Mesendoderm (in vitro differentiated cells): Measurements from ENCODE around the gene CSGALNACT2.

ENCODE experiments used
- DNase-seq: peaks from one replicate; pipeline ENCODE4 v3.0.0; 2013
- H2AK5ac ChIP-seq: 2 replicates; pipeline ENCODE4 v1.6.1; 2013; ENCODE audit warnings: low read length, inconsistent platforms
- H2BK120ac ChIP-seq: 2 replicates; pipeline ENCODE4 v1.6.1; 2013; ENCODE audit warnings: low read depth, mild to moderate bottlenecking, low read length, moderate library complexity, mixed read lengths
- H2BK15ac ChIP-seq: replicated peaks from 2 replicates; pipeline ENCODE4 v1.6.1; 2013; ENCODE audit warnings: low read depth, mild to moderate bottlenecking, moderate library complexity
- H2BK5ac ChIP-seq: 2 replicates; pipeline ENCODE4 v1.6.1; 2013; ENCODE audit warnings: low read length, inconsistent platforms
- H3K18ac ChIP-seq: 2 replicates; pipeline ENCODE4 v1.6.1; 2013; ENCODE audit warnings: mild to moderate bottlenecking, low read length, mixed read lengths
- H3K23ac ChIP-seq: one replicate; pipeline ENCODE4 v1.6.1; 2013; ENCODE audit warnings: low read length
- H3K27ac ChIP-seq: 2 replicates; pipeline ENCODE4 v1.5.1; 2013; ENCODE audit warnings: low read depth, mild to moderate bottlenecking, inconsistent platforms, low read length, moderate library complexity
- H3K27me3 ChIP-seq: 2 replicates; pipeline ENCODE4 v1.6.1; 2013; ENCODE audit warnings: low read length, control low read depth, mild to moderate bottlenecking, inconsistent platforms; ENCODE audit not compliant: insufficient read depth, poor library complexity
- H3K36me3 ChIP-seq: 2 replicates; pipeline ENCODE4 v1.6.1; 2013; ENCODE audit warnings: low read length, inconsistent platforms; ENCODE audit not compliant: control insufficient read depth, insufficient read depth
- H3K4ac ChIP-seq: one replicate; pipeline ENCODE4 v1.6.1; 2013; ENCODE audit warnings: low read depth, mild to moderate bottlenecking, low read length, moderate library complexity
- H3K4me1 ChIP-seq: 2 replicates; pipeline ENCODE4 v1.6.1; 2013; ENCODE audit warnings: low read depth, low read length, inconsistent platforms; ENCODE audit not compliant: control insufficient read depth
- H3K4me2 ChIP-seq: 2 replicates; pipeline ENCODE4 v1.6.1; 2013; ENCODE audit warnings: low read length
- H3K4me3 ChIP-seq: 2 replicates; pipeline ENCODE4 v1.5.1; 2013; ENCODE audit warnings: mild to moderate bottlenecking, low read length
- H3K56ac ChIP-seq: one replicate; pipeline ENCODE4 v1.6.1; 2013; ENCODE audit warnings: low read length
- H3K79me1 ChIP-seq: 2 replicates; pipeline ENCODE4 v1.6.1; 2013; ENCODE audit warnings: low read length, inconsistent platforms
- H3K79me2 ChIP-seq: 2 replicates; pipeline ENCODE4 v1.6.1; 2013; ENCODE audit warnings: mild to moderate bottlenecking, low read length; ENCODE audit not compliant: control insufficient read depth, insufficient read depth
- H3K9ac ChIP-seq: 2 replicates; pipeline ENCODE4 v1.6.1; 2013; ENCODE audit warnings: low read length, inconsistent platforms
- H4K5ac ChIP-seq: one replicate; pipeline ENCODE4 v1.6.1; 2013; ENCODE audit warnings: low read length
- H4K8ac ChIP-seq: one replicate; pipeline ENCODE4 v1.6.1; 2013; ENCODE audit warnings: low read depth, mild to moderate bottlenecking, control low read depth, low read length, moderate library complexity
- WGBS: extraction: QIAGEN DNeasy Blood & Tissue Kit; methylation state at CpG from one replicate; pipeline ENCODE4 v1.1.7; 2013; ENCODE audit warnings: low lambda C conversion rate, missing lambda C conversion rate; ENCODE audit not compliant: insufficient coverage; ENCODE audit errors: extremely low coverage; 5-methylcytosine and 5-hydroxymethylcytosine counted together

CSGALNACT2 gene

GRCh38 chr10:43230909-43231522 lies 92.8 kb downstream of the CSGALNACT2 start:
- Histone ChIP-seq H3K27ac (no peak overlapping the region), H3K79me2 (no peaks in the 10 kb centered on the region), H3K4me2 (no peak overlapping the region), H4K5ac (no peak overlapping the region), H3K23ac (no peak overlapping the region), H2BK120ac (no peak overlapping the region), H3K56ac (no peak overlapping the region), H3K18ac (no peak overlapping the region), H3K4me1 (no peaks in the 10 kb centered on the region), H3K27me3 (peaks cover 13% of the 10 kb centered on the region), H3K4ac (no peak overlapping the region), H2BK15ac (no peak overlapping the region), H3K9ac (no peak overlapping the region), H4K8ac (no peak overlapping the region), H3K36me3 (no peaks in the 10 kb centered on the region), H2AK5ac (no peak overlapping the region), H3K4me3 (no peak overlapping the region), H2BK5ac (no peak overlapping the region), H3K79me1 (no peaks in the 10 kb centered on the region)
- no CpG with 5 or more reads among the region's 8 CpGs for WGBS
- no peak for DNase-seq

- Histone ChIP-seq H3K23ac (no peak overlapping the region), H2AK5ac (no peak overlapping the region), H3K4me2 (no peak overlapping the region), H3K4ac (no peak overlapping the region), H3K27ac (no peak overlapping the region), H2BK120ac (no peak overlapping the region), H3K79me1 (no peaks in the 10 kb centered on the region), H4K8ac (no peak overlapping the region), H3K4me1 (no peaks in the 10 kb centered on the region), H3K79me2 (no peaks in the 10 kb centered on the region), H2BK5ac (no peak overlapping the region), H3K4me3 (no peak overlapping the region), H3K27me3 (peaks cover 13% of the 10 kb centered on the region), H3K56ac (no peak overlapping the region), H3K9ac (no peak overlapping the region), H3K36me3 (no peaks in the 10 kb centered on the region), H4K5ac (no peak overlapping the region), H3K18ac (no peak overlapping the region), H2BK15ac (no peak overlapping the region)
- DNase-seq: no peak
- no CpG with 5 or more reads among the region's 6 CpGs for WGBS
These were observed 93.4 kb downstream of the CSGALNACT2 start for GRCh38 chr10:43231523-43232078.

- DNase-seq: no peak
- Histone ChIP-seq H3K9ac (no peak overlapping the region), H3K79me1 (no peaks in the 10 kb centered on the region), H3K4me1 (no peaks in the 10 kb centered on the region), H3K36me3 (no peaks in the 10 kb centered on the region), H3K56ac (no peak overlapping the region), H3K4ac (no peak overlapping the region), H3K4me2 (no peak overlapping the region), H2AK5ac (no peak overlapping the region), H4K8ac (no peak overlapping the region), H3K27ac (no peak overlapping the region), H3K18ac (no peak overlapping the region), H4K5ac (no peak overlapping the region), H3K4me3 (no peak overlapping the region), H3K23ac (no peak overlapping the region), H3K27me3 (peaks cover 10% of the 10 kb centered on the region), H3K79me2 (no peaks in the 10 kb centered on the region), H2BK5ac (no peak overlapping the region), H2BK120ac (no peak overlapping the region), H2BK15ac (no peak overlapping the region)
- WGBS: no CpG with 5 or more reads among the region's 19 CpGs
These were observed 95.6 kb downstream of the CSGALNACT2 start for GRCh38 chr10:43233601-43234430.

GRCh38 chr10:43234471-43235041 lies 96.3 kb downstream of the CSGALNACT2 start:
- Histone ChIP-seq H3K4me3 (no peak overlapping the region), H3K79me2 (no peaks in the 10 kb centered on the region), H3K79me1 (no peaks in the 10 kb centered on the region), H3K23ac (no peak overlapping the region), H2BK120ac (no peak overlapping the region), H3K56ac (no peak overlapping the region), H4K8ac (no peak overlapping the region), H3K27ac (no peak overlapping the region), H3K4me1 (no peaks in the 10 kb centered on the region), H3K18ac (no peak overlapping the region), H3K9ac (no peak overlapping the region), H3K4ac (no peak overlapping the region), H4K5ac (no peak overlapping the region), H3K27me3 (peaks cover 4% of the 10 kb centered on the region), H3K4me2 (no peak overlapping the region), H3K36me3 (no peaks in the 10 kb centered on the region), H2BK15ac (no peak overlapping the region), H2BK5ac (no peak overlapping the region), H2AK5ac (no peak overlapping the region)
- no peak for DNase-seq
- WGBS: no CpG with 5 or more reads among the region's 9 CpGs
